GM19468 (cell line): ENCODE data around the gene SLC8B1.
"Not testable (repeated sequence)": the region's sequence is repeated elsewhere in the genome, so short reads cannot be mapped to it uniquely, and the experiment has no call there.

Experiments used
- ATAC-seq: cut with Tn5 transposase; IDR thresholded peaks from one replicate; pipeline ENCODE4 v1.9.1; 2021; ENCODE audit warnings: mild to moderate bottlenecking, moderate library complexity, moderate number of reproducible peaks; ENCODE audit not compliant: unreplicated experiment; ENCODE audit errors: extremely low read depth

Gene SLC8B1

DNA sequence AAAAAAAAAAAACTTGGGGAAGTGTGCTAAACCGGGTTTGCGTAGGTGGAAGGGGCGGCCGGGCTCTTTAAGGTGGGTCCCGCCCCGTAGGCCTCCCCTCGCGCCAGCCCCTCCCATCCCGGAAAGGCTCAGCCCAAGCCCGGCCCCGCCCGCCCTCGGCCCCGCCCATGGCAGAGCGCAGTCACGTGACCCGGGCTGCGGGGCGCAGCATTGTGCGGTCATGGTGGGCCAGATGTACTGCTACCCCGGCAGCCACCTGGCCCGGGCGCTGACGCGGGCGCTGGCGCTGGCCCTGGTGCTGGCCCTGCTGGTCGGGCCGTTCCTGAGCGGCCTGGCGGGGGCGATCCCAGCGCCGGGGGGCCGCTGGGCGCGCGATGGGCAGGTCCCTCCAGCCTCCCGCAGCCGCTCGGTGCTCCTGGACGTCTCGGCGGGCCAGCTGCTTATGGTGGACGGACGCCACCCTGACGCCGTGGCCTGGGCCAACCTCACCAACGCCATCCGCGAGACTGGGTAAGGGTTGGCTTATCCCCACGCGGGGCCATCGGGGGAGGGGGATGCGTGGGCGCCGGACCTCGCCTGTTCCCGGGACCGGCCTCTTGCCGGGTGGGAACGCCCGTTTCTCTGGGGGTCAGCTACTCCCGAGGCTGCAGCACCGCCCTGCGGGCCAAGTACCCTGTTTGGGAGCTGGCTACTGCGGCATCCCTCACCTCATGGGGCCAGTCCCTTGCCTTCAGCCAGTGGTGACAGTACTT, 23.6 kb upstream of the SLC8B1 start, which contains the start of gene PLBD2:
Gene PLBD2 (plus strand): TSS at position 207 of the 752 bp plus-strand sequence. CDS start 14 bp downstream, at position 221.
- ATAC-seq, result peak; percentile 80

DNA sequence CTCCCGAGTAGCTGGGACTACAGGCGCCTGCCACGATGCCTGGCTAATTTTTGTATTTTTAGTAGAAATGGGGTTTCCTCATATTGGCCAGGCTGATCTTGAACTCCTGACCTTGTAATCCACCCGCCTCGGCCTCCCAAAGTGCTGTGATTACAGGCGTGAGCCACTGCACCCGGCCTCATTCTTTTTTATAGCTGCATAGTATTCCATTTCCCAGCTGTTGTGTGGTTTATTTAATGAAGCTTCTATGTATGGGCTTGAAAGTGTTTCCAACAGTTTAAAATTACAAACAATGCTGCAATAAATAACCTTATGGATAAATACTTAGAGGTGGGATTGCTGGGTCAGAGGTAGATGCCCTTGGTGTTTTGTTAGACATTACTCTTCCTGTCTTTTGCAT, 19.3 kb upstream of the SLC8B1 start:
- not testable (repeated sequence) for ATAC-seq

DNA sequence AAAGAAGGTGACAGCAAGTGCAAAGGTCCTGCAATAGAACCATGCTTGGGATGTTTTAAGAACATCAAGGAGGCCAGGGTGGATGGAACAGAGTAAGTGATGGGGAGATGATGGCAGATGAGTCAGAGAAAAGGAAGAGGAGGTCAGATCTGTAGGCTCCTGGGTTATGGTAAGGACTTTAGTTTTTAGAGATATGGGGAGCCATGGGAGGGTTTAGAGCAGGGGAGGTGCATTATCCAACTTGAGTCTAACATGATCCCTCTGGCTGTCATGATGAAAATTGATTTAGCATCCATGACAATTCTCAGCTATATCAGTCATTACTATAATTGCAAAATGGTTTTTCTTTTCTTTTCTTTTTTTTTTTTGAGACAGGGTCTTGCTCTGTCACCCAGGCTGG, 16.2 kb upstream of the SLC8B1 start:
- ATAC-seq, result no peak

DNA sequence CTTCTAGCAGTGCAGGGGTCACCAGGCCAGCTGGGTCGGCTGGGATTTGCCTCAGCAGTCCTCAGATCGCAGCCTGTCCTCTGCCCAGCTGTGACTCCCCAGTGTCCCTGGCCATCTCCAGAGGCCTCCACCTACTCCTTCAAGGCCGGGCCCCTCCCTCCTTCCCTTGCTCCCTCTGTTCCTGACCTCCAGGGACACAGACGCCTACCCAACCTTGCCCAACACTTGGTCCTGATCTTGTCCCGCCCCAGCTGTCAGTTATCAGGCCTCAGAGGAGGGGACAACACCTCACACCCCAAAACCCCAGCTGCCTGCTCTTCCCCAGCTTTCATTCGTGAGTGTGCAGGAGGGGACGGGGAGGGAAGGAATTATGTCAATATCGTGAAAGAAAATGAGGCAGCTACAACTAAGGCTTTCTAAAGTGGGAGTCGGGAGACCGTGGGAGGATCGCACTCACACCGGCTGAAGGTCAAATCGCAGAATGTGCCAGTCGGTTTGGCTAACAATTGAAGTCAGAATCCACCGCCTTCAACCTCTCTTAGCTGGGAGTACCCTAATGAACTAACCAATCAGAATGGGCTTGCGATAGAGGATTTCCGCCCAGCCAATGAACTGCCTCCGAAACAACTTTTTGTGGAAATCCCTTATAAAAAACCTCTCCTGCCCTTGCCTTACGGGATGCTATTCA, 14.1 kb upstream of the SLC8B1 start:
- no peak for ATAC-seq

DNA sequence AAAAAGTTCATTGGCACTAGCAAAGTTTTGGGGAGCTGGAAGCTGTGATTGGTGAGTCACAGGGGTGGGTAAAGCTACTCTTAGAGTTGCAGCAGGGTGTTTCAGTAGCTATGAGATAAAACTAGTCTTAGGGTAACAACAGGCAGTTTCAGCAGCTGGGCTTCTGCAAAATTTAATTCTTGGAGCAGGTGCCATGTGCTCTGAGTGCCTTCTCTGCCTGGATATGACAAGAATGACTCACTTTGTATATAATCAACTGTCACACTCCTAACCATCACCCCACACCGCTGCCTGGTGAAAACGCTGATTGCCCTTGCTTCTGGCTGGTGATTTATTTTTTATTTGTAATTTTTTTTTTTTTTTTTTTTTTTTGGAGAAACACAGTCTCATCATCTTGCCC, 13.0 kb upstream of the SLC8B1 start:
- no peak for ATAC-seq

DNA sequence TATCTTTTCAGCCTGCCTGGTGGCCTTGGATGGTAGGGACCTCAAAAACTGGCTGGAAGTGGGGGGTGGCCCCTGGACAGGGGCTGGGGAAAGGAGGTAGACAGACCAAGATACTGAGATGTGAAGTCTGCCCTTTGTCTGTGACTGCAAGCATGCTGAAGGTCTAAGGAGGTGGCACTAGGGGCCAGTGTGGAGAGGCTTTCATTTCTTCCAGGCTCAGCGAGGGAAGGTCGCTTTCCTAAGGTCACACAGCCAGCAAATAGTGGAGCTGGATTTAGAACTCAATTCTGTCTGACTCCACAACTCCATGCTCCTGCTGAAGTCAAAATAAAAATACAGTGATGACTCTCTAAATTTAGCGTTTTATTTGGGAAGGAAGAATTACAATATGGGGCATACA, 12.2 kb upstream of the SLC8B1 start:
- ATAC-seq, result no peak

DNA sequence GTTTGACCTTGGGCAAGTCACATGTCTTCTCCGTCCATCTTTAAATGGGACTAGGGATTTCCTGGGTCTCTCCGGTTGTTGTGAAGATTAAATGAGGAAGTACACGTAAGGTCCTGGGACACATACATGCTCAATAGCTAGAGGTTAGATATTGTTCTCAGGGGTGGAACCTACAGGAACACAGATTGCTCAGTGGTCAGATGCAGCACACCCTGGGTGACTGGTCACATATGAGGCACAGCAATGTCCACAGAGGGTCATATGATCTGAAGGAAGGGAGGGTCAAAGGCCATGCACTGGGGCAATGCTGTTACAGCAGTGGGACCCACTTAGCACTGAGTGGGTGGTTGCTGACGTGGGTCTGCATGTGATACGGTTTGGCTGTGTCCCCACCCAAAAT, 11.4 kb upstream of the SLC8B1 start:
- ATAC-seq, result no peak

DNA sequence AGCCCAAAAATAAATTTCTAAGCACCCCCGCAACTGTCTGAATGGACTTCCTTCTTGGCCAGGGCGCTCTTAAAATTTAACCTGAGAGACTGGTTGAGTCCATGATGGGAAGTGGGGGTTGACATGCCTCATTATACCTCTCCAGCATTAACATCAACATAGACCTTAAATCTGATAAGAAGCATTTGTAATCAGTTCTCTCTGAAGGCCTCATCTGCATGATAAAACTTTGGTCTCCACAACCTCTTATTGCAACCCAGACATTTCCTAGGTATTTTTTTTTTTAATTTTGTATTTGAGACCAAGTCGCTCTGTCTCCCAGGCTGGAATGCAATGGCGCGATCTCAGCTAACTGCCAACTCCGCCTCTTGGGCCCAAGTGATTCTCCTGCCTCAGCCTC, 10.4 kb upstream of the SLC8B1 start:
- no peak for ATAC-seq

DNA sequence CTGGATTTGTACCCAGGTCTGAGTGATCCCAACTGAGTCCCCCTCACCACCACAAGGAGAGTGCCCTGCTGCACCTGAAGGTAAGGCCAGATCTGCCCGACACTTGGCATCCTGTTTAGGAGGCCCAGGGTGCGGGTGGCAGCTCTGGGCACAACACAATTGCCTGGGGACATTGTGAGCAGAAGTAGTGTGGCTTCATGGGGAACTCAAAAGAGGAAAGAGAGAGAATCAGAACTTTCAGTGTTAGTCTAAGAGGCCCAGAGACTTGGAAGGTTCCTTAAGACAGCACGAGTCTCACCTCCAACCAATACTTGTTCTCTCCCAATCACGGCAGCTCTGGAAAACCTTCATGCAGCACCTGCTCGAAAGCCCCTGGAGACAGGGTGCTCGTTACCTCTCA, 6.6 kb upstream of the SLC8B1 start:
- ATAC-seq, result no peak

DNA sequence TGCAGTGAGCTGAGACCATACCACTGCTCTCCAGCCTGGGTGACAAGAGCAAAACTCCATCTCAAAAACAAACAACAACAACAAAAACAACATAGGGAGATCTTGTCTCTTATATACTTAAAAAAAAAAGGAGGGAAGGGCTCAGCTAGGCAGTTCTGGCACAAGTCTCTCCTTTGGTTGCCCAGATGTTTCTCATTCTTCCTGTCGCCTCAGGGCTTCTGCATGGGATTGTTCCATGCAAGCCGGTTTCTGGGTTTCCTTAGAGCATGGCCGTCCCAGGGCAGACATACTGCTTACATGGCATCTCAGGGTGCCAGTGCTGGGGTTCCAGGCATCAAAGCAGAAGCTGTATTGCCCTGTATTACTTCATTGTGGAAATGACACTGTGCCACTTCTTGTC, 5.2 kb upstream of the SLC8B1 start:
- no peak for ATAC-seq

DNA sequence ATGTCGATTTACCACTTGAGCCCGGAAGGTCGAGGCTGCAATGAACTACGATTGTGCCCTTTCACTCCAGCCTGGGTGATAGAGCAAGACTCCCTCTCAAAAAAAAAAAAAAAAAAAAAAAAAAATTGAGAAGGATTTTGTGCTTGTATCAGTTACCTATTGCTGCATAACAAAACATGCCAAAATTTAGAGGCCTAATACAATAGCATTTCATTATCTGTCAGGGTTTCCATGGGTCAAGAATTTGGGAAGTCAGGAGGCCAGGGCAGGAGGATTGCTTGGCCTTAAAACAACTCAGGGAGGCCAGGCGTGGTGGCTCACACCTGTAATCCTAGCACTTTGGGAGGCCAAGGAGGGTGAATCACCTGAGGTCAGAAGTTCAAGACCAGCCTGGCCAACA, 4.6 kb upstream of the SLC8B1 start:
- no peak for ATAC-seq

DNA sequence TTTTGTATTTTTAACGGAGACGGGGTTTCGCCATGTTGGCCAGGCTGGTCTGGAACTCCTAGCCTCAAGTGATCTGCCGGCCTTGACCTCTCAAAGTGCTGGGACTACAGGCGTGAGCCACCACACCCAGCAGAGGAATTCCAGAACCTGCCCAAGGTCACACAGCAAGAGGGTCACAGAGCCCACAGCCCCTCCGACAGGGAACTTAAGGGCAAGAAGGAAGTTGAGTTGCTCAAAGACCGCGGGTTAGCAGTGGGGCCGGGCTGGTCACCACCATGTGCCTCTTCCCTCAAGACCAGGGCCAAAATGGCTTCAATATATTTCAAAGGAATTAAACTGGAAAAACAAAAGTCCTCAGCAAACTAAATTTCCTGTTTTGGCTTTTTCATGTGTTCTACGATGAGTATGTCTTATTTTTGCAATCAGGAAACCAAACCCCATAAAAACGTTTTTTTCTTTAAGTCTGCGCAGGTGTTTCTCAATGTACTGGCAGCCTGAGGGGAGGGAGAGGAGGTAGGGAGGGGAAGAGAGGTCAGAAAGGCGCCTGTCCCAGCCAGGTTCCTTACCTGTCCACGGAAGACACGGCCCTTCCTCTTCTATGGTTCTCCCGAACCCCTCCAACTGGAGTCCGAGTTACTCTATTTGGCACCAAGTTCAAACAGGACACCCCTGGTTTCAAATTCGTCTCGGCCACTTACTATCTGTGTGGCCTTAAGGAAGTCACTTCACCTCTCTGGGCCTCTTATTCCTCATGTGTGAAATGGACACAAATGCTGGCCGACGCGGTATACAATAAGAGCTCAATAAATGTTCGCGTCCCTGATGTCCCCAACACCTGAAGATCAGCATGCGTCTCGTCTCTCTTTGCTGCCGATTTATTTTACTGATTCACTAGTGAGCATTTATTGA, 778 bp downstream of the SLC8B1 start:
- no peak for ATAC-seq

DNA sequence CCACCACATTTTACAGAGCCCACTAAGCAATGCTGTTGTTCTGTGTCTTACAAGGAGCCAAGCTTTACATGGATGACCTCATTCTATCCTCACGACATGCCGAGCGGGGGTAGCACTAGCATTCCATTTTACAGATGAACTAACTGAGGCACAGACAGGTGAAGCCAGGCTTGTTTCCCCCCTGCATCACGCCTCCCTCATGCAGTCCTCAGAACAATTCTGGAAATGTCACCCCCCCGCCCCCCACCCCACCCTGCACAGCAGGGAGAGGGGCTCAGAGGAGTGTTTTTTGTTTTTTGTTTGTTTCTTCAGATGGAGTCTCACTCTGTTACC, 1.5 kb downstream of the SLC8B1 start:
- no peak for ATAC-seq

DNA sequence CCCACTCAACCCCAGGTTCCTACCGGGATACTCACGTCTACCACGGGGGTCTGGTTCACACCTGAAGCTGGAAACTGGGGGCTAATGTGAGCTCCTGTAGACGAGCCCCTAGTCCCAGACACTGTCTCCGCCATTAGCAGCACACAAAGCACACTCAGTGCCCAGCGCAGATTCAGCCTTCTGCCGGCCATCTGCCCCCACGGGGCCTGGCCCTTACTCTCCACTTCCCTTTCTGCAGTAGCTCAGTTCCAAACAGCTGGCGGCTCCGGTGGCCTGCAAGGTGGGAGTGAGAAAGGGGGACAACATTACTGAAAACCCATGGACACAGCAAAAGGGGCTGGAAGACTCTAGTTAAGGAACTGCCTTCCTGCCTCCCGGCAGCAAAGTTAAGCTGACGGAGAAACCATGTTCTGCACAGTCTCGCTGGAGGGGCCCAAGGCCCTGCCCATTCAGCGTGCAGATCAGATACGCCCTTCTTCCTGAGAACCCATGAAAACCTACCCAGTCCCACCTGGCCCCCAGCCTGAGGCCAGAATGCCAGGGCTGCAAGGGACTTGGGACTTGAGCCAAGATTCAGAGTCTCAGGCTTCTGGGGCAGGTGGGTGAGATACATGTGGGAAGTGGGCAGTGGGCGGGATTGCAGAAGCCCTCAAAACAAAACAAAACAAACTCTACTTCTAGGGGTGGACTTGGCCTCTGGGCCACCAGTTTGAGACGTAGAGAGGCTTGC, 2.1 kb downstream of the SLC8B1 start:
- ATAC-seq, result no peak

DNA sequence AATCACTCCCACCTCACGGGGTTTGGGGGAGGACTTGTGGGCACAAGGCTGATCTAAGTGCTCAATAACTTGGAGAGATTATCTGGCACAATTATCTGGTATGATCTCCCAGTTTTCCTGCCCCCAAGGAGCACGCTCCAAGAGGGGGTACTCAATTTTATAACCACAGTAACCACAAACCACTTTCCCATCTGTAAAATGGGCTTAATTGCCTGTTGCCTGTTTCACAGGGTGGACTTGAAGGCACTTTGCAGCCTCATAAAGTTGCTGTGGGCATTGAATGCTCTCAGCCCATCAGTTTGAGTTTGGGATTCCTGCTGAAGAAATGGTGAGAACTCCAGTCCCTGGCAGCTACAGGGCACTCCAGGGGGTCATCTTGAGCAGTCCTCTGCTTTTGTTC, 4.4 kb downstream of the SLC8B1 start:
- no peak for ATAC-seq

DNA sequence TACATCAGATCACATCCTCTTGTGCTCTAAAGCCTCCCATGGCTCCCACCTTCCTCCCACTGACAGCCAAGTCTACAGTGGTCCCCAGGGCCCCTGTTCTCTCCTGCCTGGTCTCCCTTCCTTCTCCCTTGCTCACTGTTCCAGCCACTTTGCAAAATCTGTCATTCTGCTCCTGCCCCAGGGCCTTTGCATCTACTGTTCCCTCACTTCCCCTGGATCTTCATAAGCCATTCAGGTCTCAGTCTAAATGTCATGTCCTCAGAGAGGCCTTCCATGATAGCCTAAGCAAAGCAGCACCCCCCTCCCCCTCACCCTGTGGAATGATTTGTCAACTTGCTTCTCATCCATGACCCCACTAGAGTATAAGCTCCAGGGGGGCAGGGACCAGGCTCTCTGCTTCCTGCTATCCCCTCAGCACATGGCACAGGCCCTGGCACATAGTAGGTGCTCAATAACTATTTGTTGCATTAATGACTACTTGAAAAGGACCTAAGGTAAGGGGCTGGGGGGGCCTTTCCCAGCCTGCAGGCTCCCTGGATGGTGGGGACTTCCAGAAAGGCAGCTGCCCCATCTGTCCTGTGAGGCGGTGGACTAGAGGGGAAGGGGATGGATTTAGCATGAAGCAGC, 5.0 kb downstream of the SLC8B1 start:
- no peak for ATAC-seq

DNA sequence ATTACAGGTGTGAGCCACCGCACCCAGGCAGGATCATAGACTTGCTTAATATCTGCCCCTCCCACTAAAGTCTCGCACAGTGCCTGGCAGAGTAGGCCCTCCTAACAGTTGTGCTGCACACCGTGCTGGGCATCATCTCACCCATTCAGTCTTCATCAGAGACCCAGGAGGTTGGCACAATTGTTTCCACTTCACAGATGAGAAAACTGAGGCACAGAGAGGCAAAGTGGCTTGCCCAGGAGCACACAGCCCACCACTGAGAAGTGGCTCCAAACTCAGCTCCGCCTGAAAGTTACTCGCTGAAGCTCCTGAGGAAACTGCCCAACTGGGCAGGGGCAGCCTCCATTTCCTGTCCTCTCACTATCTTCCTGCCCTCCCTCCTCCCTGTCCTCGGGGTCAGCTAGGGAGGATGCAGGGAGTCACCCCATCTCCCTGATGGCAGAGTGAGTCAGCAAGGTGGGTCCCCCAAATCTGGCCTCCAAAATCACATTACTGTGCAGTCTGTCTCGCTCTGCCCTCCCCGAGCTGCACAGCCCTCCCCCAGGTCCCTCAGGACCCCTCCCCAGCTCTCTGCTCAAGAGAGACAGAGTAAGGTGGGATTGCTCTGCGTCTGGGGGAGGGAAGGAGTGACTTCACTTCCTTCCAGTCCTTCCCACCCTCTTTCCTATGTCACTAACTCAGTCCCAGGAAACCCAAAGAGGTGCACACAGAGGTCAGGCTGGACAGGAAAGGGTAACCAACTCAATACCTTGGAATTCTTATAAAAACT, 5.7 kb downstream of the SLC8B1 start:
- no peak for ATAC-seq

DNA sequence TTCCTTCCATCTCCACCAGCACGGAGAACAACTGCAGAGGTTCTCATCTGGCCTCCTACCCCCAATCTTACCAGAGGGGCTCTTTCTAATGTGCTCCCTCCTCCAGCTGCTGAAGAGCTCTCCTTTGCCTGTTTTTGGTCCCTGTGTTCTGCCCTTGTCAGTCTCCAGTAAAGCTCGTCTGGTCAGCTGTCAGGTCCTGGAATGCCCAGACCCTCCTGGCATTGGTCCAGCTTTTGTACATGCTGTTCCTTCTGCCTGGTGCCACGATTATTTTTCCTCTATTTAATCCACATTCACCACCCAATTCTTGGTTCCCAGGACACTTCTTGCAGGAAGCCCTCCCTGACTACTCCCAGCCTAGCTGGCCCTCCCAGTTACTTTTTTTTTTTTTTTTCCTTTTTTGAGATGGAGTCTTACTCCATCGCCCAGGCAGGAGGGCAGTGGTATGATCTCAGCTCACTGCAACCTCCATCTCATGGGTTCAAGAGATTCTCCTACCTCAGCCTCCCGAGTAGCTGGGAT, 6.5 kb downstream of the SLC8B1 start:
- no peak for ATAC-seq
